Measurements from ENCODE around the gene RBFOX2. TPM values are rescaled to one million over a fixed set of nuclear protein-coding genes. Genes with fewer than 3 reads are reported as not detected.
A peak's percentile ranks its signal among the peaks of the same experiment; 100 is the strongest.

The RBFOX2 gene
- total and polyA plus RNA-seq, 2 donors (not counting 1 experiment from before 2014, with no cell fraction given) = 173 to 190 TPM

DNA sequence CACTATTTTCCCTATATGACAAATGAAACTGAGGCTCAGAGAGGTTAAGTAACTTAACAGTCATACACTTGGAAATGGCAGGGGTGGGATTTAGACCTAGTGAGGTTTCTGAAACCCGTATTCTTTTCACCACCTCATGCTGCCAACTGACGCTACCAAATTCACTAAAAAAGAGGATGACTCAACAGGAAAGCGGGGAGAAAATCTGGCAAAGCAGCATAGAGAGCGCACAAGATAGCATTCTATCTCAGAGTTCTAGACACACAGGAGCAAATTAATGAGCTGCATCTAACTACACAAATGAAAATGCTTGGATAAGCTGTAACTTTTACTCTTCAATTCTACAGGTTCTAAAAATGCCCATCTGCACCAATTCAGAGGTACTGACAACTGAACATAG is 136.4 kb downstream of the RBFOX2 start:
- DNase-seq (ENCODE audit: low read depth in 2 of 2) = peak; percentile 70 to 89
- Histone ChIP-seq H3K4me1 (ENCODE audit: control insufficient read depth, extremely low read depth, insufficient read depth, low read length) (peaks cover 20% of the 10 kb centered on the region), H3K4me3 (replicated peaks in 1 of 4; ENCODE audit: control extremely low read depth in 1 of 4, insufficient read depth in 1 of 4, low read depth in 3 of 4, low read length in 4 of 4) (no peak overlapping the region), H4K20me1 (ENCODE audit: control insufficient read depth, extremely low read depth, insufficient read depth, low read length) (no peaks in the 10 kb centered on the region), H3K9me3 (ENCODE audit: control insufficient read depth, insufficient read depth, low read depth, low read length) (no peaks in the 10 kb centered on the region), H3K79me2 (ENCODE audit: control insufficient read depth, insufficient read depth, low read length) (peaks cover 45% of the 10 kb centered on the region), H3K4me2 (ENCODE audit: extremely low read depth, insufficient read depth, low read length) (no peak overlapping the region), H3K27ac (ENCODE audit: insufficient read depth, low read length) (no peak overlapping the region), H2AFZ (ENCODE audit: low read length) (no peak overlapping the region), H3K9ac (ENCODE audit: insufficient read depth, low read length) (no peak overlapping the region), H3K36me3 (ENCODE audit: control insufficient read depth, insufficient read depth, low read length) (no peaks in the 10 kb centered on the region), H3K27me3 (ENCODE audit: control insufficient read depth, insufficient read depth, low read length) (no peaks in the 10 kb centered on the region)
- no peak for TF ChIP-seq EZH2 (IDR thresholded peaks at IDR 0.05; ENCODE audit: low read length, missing control alignments)
- TF ChIP-seq, protein P1, sequence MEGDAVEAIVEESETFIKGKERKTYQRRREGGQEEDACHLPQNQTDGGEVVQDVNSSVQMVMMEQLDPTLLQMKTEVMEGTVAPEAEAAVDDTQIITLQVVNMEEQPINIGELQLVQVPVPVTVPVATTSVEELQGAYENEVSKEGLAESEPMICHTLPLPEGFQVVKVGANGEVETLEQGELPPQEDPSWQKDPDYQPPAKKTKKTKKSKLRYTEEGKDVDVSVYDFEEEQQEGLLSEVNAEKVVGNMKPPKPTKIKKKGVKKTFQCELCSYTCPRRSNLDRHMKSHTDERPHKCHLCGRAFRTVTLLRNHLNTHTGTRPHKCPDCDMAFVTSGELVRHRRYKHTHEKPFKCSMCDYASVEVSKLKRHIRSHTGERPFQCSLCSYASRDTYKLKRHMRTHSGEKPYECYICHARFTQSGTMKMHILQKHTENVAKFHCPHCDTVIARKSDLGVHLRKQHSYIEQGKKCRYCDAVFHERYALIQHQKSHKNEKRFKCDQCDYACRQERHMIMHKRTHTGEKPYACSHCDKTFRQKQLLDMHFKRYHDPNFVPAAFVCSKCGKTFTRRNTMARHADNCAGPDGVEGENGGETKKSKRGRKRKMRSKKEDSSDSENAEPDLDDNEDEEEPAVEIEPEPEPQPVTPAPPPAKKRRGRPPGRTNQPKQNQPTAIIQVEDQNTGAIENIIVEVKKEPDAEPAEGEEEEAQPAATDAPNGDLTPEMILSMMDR (conservative IDR thresholded peaks at IDR 0.05 in 1 of 2, IDR thresholded peaks at IDR 0.05 in 1 of 2; ENCODE audit: low read depth in 1 of 2, low read length in 2 of 2) = no peak

DNA sequence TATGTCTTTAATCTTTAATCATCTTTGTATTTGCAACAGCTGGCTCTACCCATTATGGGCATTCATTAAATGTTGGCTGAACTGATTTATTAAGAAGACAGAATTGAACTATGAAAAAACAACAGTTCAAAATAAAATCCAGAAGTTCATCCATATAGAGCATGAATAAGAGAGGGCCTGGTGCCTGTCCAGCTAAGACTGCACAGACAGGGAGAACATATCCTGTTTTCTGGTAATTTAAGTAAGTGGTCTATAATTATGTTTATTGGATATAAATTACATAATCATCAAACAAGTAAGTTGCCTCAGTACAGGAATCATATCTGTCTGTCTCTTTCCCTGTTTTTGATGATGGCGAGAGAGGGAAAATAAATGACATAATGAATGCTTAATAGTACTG is 137.2 kb downstream of the RBFOX2 start:
- Histone ChIP-seq H3K9me3 (ENCODE audit: control insufficient read depth, insufficient read depth, low read depth, low read length) (no peaks in the 10 kb centered on the region), H3K27ac (ENCODE audit: insufficient read depth, low read length) (no peak overlapping the region), H3K4me2 (ENCODE audit: extremely low read depth, insufficient read depth, low read length) (no peak overlapping the region), H4K20me1 (ENCODE audit: control insufficient read depth, extremely low read depth, insufficient read depth, low read length) (no peaks in the 10 kb centered on the region), H3K27me3 (ENCODE audit: control insufficient read depth, insufficient read depth, low read length) (no peaks in the 10 kb centered on the region), H3K36me3 (ENCODE audit: control insufficient read depth, insufficient read depth, low read length) (no peaks in the 10 kb centered on the region), H3K4me3 (replicated peaks in 1 of 4; ENCODE audit: control extremely low read depth in 1 of 4, insufficient read depth in 1 of 4, low read depth in 3 of 4, low read length in 4 of 4) (no peak overlapping the region), H3K79me2 (ENCODE audit: control insufficient read depth, insufficient read depth, low read length) (peaks cover 45% of the 10 kb centered on the region), H3K4me1 (ENCODE audit: control insufficient read depth, extremely low read depth, insufficient read depth, low read length) (peaks cover 20% of the 10 kb centered on the region), H2AFZ (ENCODE audit: low read length) (no peak overlapping the region), H3K9ac (ENCODE audit: insufficient read depth, low read length) (no peak overlapping the region)
- no peak for TF ChIP-seq EZH2 (IDR thresholded peaks at IDR 0.05; ENCODE audit: low read length, missing control alignments)
- TF ChIP-seq, protein P1 (conservative IDR thresholded peaks at IDR 0.05 in 1 of 2, IDR thresholded peaks at IDR 0.05 in 1 of 2; ENCODE audit: low read depth in 1 of 2, low read length in 2 of 2) = no peak
- DNase-seq (ENCODE audit: low read depth in 2 of 2) = no peak

DNA sequence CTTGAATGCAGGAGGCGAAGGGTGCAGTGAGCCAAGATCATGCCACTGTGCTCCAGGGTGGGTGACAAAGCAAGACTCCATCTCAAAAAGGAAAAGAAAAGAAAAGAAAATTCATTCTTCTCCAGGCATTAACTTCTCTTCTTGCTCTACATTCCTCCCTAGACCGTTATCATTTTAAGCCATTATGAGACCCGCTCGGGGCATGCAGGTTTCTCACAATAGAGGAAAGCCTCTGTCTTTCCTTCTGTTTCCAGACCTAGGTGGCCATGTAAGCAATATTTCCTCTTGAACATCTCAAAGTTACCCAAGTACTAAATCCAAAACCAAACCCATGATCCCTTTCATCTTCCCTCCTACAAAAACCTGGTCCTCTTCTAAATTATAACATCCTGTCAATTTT is 139.6 kb downstream of the RBFOX2 start:
- TF ChIP-seq EZH2 (IDR thresholded peaks at IDR 0.05; ENCODE audit: low read length, missing control alignments) = no peak
- TF ChIP-seq, protein P1 (conservative IDR thresholded peaks at IDR 0.05 in 1 of 2, IDR thresholded peaks at IDR 0.05 in 1 of 2; ENCODE audit: low read depth in 1 of 2, low read length in 2 of 2) = no peak
- Histone ChIP-seq H4K20me1 (ENCODE audit: control insufficient read depth, extremely low read depth, insufficient read depth, low read length) (no peaks in the 10 kb centered on the region), H3K27me3 (ENCODE audit: control insufficient read depth, insufficient read depth, low read length) (no peaks in the 10 kb centered on the region), H3K4me3 (replicated peaks in 1 of 4; ENCODE audit: control extremely low read depth in 1 of 4, insufficient read depth in 1 of 4, low read depth in 3 of 4, low read length in 4 of 4) (no peak overlapping the region), H3K4me2 (ENCODE audit: extremely low read depth, insufficient read depth, low read length) (no peak overlapping the region), H3K9ac (ENCODE audit: insufficient read depth, low read length) (no peak overlapping the region), H2AFZ (ENCODE audit: low read length) (no peak overlapping the region), H3K36me3 (ENCODE audit: control insufficient read depth, insufficient read depth, low read length) (no peaks in the 10 kb centered on the region), H3K27ac (ENCODE audit: insufficient read depth, low read length) (no peak overlapping the region), H3K79me2 (ENCODE audit: control insufficient read depth, insufficient read depth, low read length) (peaks cover 41% of the 10 kb centered on the region), H3K4me1 (ENCODE audit: control insufficient read depth, extremely low read depth, insufficient read depth, low read length) (peaks cover 8% of the 10 kb centered on the region), H3K9me3 (ENCODE audit: control insufficient read depth, insufficient read depth, low read depth, low read length) (no peaks in the 10 kb centered on the region)
- DNase-seq (ENCODE audit: low read depth in 2 of 2) = no peak

Data from fibroblast of lung (primary cell).